Measurements from ENCODE around the gene CENPN.

Gene CENPN

DNA sequence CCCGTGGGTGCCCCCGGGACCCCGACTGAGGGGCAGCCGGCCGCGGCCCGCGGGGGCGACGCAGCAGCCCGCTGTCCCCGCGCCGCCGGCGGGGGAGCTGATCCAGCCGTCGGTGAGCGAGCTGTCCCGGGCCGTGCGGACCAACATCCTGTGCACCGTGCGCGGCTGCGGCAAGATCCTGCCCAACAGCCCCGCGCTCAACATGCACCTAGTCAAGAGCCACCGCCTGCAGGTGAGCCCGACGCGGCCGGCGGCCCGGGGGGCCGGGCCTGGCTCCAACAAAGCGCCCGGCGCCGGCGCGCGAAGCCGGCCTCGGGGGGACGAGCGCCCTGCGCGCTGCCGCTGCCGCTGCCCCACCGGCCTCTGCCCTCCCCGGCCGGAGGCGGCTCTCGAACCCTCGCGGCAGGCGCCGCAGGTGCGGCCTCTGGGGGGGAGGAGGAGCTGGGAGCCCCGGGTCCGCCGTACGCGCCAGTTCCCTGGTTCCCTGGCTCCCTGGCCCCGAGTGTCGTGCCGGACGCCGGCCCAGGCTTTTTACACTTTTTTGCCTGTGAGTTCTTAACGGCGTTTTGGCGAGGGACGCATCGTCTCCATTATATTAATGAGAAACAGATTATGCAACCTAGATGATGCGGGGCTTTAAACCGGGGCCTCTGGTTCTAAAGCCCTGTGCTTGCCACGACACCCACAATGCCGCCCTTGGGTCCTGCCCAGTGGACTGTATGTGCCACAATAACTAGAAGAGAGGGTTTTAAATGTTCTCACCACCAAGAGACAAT, 29.1 kb downstream of the CENPN start:
- DNase-seq, result peak; percentile 48

DNA sequence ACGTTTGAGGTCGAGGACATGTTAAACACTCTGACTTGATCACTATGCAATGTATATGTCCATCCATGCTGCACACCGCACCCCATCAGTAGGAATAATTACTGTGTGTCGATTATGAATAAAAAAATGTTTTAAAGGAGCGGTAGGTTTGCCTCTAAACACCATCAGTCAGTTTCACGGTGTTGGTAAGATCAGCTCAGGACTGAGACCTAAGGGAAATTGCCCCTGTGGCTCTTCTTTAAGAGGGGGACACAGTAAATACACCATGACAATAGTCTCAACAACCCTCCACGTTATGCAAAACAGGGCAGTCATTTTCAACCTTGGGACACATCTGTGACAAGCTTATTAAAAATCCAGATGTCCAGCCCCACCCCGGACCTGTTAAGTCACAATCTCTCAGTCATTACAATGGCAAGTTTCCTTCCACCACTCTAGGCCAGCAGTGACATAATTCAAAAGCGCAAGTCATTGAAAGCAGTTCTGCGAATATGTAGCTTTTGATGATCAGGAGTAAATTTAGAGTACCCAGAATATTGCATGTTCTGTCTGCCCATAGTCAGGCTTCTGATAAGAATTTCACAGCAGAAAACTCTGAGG, 29.8 kb downstream of the CENPN start:
- DNase-seq, result no peak

DNA sequence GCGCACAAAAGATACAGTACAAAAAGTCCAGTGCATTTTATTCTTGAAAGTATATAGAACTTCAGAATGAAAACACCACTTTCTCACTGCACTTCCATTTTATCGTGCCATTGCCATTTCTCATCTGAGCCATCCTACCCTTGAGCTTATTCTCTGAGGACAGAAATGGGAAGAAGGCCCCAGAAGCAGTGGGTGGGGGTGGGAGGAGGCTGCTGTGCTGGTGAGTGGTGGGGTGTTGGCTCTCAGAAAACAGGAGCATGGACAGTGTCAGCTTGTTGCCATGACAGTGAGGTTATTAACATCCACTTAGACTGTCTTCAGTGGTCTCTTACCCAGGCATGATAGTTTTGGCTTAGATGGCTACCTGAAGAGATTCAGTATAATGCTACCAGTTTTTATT, 33.1 kb downstream of the CENPN start:
- DNase-seq, result no peak

DNA sequence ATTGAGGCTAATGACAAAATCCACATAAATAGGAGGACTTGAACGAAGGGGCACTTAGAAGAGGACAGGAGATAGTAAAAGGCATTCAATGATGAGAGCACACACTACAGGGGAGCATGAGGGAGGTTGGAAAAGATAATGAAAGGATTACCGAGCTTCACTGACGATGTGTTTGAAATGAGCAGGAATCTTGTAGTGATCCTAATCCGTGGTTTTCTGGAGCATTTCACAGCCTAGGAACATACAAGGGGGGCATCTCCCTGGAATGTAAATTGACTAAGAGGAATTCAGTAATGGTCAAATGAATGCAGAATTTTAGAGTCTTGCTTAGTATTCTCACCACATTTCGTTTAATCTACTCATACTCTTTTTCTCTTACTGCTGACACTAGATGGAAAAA, 33.8 kb downstream of the CENPN start:
- DNase-seq, result no peak

DNA sequence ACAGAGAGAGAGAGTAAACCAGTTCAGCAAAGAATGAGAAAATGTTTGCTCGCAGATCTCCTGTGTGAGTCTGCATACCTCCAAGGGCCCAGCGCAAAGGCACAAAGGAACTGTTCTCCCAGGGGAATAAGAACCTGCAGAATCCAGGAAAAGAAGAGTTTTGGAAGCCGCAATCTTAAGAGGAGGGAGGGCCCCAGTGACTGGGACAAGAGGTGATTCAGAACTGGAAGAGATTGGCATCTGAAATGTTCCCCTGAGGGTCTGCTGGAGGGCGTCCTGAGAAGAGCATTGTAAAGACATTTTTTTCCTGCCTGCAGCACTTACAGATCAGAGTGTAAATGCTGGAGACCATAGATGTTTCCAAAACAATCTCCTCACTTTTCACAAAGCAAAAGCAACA, 34.7 kb downstream of the CENPN start:
- no peak for DNase-seq

DNA sequence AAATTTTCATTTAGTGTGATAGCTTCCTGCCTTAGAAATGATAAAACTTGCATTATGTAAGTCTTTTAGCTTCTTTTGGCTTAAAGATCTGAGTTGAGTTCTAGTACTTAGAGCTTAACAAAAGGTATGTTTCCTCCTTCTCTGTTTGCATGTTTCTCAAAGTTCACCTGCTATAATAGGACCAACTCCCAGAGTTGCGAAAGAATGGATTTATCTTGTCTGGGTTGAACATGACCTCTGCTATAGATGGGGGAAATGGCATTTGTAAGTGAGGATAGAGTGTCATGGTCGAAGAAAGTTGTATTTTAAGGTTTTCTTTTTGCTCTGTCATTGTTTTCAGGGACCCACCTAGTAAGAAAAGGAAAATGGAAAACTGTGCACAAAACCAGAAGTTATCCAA, 35.8 kb downstream of the CENPN start:
- DNase-seq, result no peak

DNA sequence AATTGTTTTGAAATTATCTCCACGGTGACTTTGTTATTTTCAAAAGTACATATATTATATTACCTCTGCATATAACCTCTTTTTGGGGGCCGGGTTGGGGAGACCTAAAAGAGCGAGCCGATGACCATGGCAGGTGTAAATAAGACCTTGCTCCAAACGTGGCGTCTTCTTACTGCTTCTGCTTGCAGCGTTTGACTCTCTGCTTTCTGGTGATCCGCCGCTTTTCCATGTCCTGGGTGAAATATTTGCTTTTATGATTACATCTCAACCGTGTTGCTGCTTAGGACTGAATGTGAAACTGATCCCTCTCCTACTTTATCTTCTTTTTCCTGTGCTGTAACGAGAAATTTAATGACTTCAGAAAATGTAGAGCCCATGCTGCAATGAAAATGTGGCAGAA, 46.7 kb downstream of the CENPN start:
- no peak for DNase-seq

DNA sequence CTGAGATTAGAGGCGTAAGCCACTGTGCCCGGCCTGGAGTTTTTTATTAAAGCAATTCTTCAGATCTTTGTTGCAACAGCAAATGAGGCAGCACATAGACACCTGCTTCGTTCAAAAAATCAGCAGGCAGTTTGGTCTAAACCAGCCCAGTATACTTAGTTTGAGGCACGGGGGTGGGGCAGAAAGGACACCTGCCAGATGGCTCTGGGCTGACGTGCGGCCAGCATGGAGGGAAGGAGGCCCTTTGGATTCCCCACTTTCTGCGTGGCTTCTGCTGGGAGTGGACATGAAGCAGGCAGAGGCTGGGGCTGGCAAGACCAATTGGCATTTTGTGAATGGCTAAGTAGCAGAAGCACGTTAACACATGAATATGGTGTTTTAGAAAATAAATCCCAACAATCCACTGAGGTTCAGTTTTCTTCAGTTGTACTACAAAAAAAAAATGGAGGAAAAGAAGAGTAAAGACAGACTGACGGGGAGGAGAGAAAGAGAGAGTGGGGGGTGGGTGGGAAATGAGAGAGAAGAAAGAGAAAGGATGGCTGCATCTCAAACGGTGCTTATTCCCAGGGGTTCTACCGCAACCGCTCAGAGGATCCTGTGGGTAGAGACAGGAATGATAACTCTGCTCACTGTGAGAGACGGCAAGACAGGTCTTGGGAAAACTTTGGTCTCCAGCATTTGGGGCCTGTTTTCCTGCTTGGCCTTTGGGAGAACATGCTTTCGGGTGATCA, 53.7 kb downstream of the CENPN start:
- DNase-seq, result no peak

DNA sequence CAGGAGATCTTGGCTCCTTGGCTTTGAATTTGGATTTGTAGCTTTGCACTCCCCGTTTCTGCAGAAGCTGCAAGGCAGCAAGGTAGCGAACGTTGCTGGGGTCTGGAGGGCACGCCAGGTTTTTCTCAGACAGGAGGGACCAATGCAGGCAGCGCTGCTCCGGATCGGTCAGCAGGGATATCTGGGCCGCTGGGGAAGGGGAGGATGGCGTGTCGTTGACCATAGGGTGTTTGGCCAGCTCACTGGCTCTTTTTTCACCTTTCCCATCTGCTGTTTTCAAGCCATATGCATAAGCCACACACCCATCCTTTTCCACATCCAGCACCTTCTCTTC, 54.3 kb downstream of the CENPN start:
- no peak for DNase-seq

DNA sequence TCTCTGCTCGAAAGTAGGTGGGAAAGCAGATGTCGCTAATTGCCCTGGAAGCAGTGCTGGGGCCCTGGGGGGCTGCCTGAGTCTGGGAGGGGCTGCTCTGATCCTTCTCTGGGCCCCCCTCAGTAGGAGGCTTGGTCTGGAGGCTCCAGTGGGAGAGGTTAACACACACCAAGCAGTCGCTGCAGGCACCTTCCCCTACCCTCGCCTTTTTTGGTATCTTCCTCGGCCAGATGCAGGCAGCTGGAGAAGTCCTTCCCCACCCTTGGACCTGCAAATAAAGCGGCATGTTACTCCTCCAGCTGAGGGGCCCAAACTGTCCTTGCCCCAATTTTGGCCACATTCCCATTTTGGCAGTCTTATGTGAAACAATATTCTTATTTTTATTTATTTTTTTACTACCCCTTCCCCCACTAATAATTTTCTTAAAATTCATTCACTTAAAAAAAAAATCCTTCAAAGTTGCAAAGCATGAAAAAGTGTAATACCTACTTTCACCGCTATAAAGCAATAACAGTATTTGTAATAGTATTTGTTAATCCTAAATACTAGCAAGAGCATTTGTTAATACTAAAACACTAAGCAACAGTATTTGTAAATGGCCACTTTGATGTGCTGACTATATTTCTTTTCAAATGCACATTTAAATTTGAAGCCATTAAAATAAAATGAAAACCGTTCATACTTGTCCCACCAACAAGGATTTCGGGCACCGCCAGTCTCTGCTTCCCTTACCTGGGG, 55.0 kb downstream of the CENPN start:
- no peak for DNase-seq

DNA sequence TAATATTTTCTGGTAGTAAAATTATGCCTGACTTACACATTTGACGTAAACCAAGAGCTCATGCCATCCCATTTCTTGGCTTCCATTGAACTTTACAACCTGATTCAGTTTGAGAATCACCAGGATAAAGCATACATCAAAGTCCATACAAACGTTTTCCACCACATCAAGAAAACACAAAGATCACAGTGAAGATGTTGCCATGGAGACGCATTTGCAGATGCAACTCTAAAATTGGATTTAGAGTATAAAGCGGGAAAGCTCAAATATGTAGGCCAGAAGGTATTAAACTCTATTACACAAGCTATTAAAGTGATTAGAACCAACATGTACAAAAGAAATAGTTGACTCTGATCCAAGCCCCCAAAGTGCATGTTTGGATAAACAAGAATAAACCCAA, 59.7 kb downstream of the CENPN start:
- DNase-seq, result no peak

DNA sequence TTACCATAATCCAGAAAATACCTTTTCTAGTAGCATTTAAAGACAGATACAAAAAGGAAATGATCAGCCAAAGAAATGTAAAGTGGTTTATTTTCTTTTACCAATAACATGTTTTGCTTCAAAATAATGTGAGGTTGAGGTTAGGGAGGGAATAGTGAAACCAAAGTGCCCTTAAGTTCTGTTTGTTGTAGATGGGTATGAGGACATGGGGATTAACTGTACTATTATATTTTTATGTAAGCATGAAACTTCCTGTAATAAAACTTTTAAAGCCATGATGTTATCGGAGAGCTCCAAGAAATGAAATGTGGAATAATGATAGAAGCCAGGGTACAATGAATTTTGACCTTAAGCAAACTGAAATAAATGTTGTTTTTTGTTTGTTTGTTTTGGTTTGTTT, 60.2 kb downstream of the CENPN start:
- DNase-seq, result no peak

DNA sequence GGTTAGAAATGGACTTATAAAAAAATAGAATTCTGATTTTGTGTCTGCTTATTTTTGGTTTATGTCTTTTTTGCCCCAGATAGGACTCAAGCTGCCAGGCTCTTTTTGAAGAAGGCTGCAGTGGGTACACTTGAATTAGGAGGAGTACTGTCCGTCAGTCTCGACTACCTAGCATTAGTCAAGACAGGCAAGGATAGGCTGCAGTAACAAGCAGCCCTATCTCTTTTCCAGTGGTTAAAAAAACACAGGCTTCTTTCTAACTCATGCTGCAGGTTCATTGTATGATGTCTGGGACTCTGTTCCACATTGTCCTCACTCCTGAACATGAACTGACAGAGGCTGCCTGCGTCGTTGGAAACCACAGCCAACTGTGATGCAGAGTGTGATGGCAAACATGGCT, 62.0 kb downstream of the CENPN start:
- DNase-seq, result no peak

DNA sequence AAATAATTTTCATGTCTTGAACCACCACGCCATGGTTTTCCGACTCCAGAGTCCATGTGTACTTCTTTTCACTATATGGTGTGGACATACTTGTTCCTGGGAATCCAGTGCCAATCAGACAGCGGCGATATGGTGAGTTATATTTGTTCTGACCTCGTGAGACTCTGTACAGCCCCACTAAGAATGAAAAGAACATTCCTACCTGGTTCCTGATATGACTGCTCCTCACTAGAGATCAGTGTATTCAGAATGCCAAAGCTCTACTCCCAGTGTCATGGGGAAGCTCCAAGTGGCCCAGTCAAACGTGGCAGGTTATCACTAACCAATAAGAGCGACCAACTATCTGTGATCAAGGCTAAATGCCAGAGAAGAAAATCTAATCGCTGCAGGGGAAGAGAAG, 64.0 kb downstream of the CENPN start:
- no peak for DNase-seq

DNA sequence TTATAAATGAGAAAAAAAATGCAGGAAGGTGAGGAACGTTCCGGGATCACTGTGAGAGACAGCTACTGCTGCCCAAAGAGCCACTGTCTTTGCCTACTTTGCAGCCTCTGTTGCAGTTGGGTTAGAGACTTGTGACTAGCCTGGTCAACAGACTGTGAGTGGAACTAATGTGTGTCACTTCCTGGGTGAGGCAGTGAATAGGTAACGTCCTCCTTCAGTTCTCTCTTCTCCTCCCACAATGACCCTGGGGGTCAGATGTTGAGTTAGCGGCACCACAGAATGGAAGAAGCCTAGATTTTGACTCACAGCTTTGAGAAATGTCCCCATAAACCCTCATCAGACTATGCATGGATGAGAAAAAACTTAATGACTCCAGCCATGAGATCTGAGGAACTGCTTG, 64.8 kb downstream of the CENPN start:
- no peak for DNase-seq

DNA sequence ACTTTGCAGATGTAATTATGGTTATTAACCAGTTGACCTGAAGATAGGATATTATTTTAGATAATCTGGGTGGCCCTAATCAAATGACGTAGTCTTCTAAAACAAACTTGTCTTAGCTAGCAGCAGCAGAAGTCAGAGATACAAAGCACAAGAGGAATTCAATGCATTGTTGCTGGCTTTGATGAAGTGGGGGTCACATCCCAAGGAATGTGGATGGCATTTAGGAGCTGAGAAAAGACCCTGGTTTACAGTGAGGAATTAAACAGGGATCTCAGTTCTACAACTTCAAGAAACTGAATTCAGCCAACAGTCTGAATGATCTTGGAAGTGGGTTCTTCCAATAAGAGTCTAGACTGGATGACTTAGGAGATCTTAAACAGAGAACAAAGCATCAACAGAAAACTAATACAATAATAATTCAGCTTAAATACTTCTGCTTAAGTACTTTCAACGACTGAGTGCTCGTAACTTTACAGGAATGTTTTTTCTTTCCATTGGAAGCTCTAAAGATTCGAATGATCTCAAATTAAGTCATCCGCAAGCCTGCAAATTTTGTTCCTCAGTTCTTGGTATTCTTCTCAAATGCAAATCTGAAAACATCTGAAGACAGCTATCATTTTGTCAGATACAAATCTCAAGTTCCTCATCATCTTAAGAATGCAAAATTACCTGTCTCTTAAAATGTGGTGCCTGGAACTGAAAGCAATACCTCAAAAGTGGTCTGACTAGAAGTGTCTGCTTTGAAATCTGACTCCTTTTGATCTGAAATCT, 66.7 kb downstream of the CENPN start:
- no peak for DNase-seq

DNA sequence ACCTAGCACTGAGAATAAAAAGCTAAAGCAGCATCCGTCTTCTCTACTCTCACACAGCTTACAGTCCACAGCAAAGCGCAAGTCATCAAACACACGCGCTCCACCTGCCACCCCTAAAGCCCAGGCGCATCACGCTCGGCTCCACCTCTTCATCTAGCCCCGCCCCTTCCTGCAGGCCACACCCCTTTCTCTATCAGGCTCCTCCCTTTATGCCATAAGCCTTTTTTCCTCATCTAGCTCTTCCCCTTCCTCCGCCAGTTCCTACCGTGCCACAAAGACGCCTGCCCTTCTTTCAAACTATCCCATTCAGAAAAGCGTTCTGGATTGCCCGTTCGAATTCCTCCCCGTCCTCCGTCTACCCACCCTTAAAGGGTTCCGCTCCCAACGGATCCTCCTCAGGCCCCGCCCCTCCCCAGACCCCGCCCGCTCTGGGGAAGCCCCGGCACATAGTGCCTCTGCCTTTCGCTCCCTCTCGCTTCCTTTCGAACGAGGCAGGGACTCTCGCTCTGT, 69.6 kb downstream of the CENPN start:
- peak; percentile 97 for DNase-seq

DNA sequence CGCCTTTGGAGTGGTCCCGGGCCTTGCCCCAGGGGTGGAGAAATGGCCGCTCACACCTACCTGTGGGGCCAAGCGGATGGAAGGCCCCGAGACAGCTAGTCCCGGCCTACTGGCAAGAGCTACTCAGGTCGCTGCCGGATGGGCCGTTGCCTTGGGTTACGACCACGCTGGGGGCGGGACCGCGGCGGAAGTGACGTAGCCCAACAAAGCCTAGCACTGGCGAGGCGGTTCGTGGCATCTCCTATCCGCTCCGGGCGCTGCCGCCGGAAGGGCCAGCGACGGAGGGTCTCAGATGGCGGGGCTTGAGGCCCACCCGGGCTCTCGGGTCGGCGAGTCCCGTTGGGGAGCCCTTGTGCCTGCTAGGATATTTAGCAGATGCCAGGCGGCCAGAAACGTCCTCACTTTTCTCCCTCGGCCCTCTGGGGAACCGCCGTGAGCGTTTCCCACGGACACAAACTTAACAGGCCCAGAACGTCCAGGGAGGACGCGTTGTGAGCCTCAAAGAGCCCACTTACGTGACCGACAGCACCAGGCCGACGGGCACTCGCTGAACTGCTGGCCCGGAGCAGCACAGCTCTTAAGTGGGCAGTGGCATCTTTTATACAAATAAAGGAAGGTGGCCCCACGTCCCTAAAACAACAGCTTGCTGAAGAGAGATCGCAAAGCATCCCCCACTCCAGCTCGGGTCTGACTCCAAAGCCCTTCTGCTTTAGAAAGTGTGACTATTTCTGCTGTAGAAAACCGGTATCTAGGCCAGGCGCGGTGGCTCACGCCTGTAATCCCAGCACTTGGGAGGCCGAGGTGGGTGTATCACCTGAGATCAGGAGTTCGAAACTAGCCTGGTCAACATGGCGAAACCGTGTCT, 70.3 kb downstream of the CENPN start, which contains the start of gene C16orf46:
Gene C16orf46, minus strand, starts transcription at position 163 of the 865 bp plus-strand sequence. CDS start 13,283 bp downstream, outside the sequence.
- peak; percentile 97 for DNase-seq

DNA sequence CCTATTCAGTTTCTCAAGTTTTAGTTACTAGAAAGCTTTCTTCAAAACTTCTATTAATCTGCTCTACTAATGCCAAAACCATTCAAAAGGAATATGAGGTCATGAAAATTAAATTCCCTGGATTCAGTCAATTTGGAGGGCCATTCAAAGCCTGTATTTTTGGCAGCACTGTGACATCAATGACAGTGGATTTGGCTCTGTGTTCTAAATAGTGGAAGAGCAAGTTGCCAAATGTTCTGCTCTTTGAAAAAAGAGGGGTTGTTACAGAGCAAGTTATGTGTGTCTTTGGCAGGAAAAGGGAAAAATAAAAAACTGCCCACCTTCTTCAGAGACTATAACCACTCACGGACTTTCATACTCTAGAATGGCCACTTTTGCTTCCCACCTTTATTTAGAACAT, 73.2 kb downstream of the CENPN start:
- DNase-seq, result no peak

DNA sequence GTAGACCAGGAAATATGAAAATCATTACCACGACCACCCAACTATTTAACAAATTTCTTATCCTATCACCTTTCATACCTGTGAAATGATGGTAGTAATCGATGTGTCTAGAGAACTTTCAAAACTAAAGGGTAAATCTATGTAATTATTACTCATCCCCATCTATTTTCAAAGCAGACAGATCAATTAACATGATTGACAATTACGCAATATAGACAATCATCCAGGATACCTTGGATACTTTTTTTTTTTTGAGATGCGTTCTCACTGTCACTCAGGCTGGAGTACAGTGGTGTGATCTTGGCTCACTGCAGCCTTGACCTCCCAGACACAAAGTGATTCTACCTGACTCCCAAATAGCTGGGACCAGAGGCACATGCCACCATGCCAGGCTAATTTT, 74.0 kb downstream of the CENPN start:
- no peak for DNase-seq
